ENCODE data around the gene ZNF668.
A peak's percentile ranks its signal among the peaks of the same experiment; 100 is the strongest.

The ZNF668 gene

DNA sequence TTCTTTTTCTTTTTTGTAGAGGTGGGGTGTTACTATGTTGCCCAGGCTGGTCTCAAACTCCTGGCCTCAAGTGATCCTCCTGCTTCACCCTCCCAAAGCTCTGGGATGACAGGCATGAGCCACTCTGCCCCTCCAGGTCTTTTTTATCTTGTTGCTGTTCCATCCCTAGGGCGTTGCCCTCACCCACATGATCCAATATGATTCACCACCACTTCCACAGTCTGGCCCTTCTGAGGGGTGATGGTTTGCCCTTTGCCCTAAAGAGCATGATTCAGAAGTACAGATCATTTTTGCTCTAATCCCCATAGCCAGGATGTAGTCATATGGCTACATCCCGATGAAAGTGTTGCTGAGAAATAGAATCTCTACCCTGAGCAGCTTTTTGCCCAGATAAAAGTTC lies 21.9 kb downstream of the ZNF668 start:
- no peak overlapping the region for H3K4me3 ChIP-seq (ENCODE audit: low read depth, low read length)
- TF ChIP-seq CTCF (conservative IDR thresholded peaks at IDR 0.05; ENCODE audit: low read depth, low read length) = no peak
- peak; percentile 93 for DNase-seq (ENCODE audit: low read depth)

GRCh38 chr16:31050280-31051030 lies 23.6 kb downstream of the ZNF668 start:
- no peak for TF ChIP-seq CTCF (conservative IDR thresholded peaks at IDR 0.05; ENCODE audit: low read depth, low read length)
- no peak overlapping the region for H3K4me3 ChIP-seq (ENCODE audit: low read depth, low read length)
- DNase-seq (ENCODE audit: low read depth) = no peak

- TF ChIP-seq CTCF (conservative IDR thresholded peaks at IDR 0.05; ENCODE audit: low read depth, low read length) = no peak
- no peak for DNase-seq (ENCODE audit: low read depth)
Observed at GRCh38 chr16:31043898-31044481, 30.1 kb downstream of the ZNF668 start.

GRCh38 chr16:31043352-31043751 lies 30.7 kb downstream of the ZNF668 start:
- H3K4me3 ChIP-seq (ENCODE audit: low read depth, low read length) = no peak overlapping the region
- no peak for DNase-seq (ENCODE audit: low read depth)
- no peak for TF ChIP-seq CTCF (conservative IDR thresholded peaks at IDR 0.05; ENCODE audit: low read depth, low read length)

More at GRCh38 chr16:31043898-31044481, 30.1 kb downstream of the ZNF668 start:
- H3K4me3 ChIP-seq (ENCODE audit: low read depth, low read length) = no peak overlapping the region

- H3K4me3 ChIP-seq (ENCODE audit: low read depth, low read length) = no peak overlapping the region
- no peak for TF ChIP-seq CTCF (conservative IDR thresholded peaks at IDR 0.05; ENCODE audit: low read depth, low read length)
- no peak for DNase-seq (ENCODE audit: low read depth)
Observed at GRCh38 chr16:31042866-31043265, 31.2 kb downstream of the ZNF668 start.

DNA sequence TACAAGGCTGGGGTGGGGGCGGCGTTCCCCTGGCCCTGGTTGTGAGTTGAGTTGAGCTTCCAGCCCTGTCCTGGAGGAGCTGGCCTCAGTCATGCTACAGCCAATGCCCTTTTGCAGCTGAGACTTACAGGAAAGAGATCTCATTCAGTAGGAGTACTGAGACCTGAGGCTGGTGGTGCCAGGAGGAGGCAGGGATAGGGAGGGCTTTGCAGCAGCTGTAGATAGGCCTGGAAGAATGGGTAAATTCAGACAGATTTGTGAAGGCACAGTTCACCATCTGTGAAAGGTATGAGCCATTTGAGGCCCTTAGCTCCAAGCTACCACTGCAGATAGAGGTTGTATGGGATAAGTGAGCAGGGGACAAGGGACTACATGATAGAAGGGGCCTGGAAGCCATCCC lies 35.0 kb downstream of the ZNF668 start:
- TF ChIP-seq CTCF (conservative IDR thresholded peaks at IDR 0.05; ENCODE audit: low read depth, low read length) = no peak
- no peak overlapping the region for H3K4me3 ChIP-seq (ENCODE audit: low read depth, low read length)
- no peak for DNase-seq (ENCODE audit: low read depth)

- TF ChIP-seq CTCF (conservative IDR thresholded peaks at IDR 0.05; ENCODE audit: low read depth, low read length) = no peak
- H3K4me3 ChIP-seq (ENCODE audit: low read depth, low read length) = no peak overlapping the region
- DNase-seq (ENCODE audit: low read depth) = no peak
Observed at GRCh38 chr16:31036691-31037090, 37.3 kb downstream of the ZNF668 start.

All from choroid plexus epithelial cell (primary cell).